Measurements from ENCODE around the gene PUM1. TPM values are rescaled to one million over a fixed set of nuclear protein-coding genes. Genes with fewer than 3 reads are reported as not detected.
"Not testable (repeated sequence)": the region's sequence is repeated elsewhere in the genome, so short reads cannot be mapped to it uniquely, and the experiment has no call there.

Gene PUM1
- total and polyA plus RNA-seq, 2 donors (not counting 1 experiment from before 2014, with no cell fraction given), result 59.3 to 70.5 TPM

DNA sequence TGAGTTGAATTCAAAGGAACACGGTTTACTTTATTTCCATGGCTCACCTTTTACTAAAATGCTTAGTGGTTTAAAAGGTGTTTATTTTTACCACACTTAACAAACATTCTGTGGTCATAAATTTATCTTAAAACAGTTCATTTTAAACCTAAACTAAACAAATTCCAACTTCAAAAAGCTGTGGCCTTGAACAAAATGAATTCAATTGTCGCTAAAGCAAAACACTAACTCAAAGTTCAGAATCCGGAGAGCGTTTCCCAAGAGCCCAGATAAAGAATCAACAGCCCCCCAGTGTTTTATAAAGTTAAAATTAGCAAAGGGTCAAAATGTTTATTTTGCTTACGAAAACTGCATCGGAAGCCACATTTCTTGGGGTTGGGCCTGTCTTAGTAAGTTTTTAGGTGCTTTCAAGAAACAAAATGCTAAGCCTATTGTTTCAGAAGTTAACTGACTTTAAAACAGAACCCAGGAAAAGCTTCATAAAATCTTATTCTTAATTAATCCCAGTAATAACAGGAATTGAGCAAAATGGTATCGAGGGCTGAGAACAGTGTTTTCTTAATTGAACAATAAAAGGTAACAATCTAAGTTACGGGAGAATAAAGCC lies 1.3 kb downstream of the PUM1 start:
- H2AFZ ChIP-seq (ENCODE audit: low read length), result no peak overlapping the region
- no peaks in the 10 kb centered on the region for H3K4me1 ChIP-seq (ENCODE audit: control insufficient read depth, extremely low read depth, insufficient read depth, low read length)
- H4K20me1 ChIP-seq (ENCODE audit: control insufficient read depth, extremely low read depth, insufficient read depth, low read length), result peaks cover 7% of the 10 kb centered on the region
- peaks cover 61% of the 10 kb centered on the region for H3K79me2 ChIP-seq (ENCODE audit: control insufficient read depth, insufficient read depth, low read length)
- H3K9me3 ChIP-seq (ENCODE audit: control insufficient read depth, insufficient read depth, low read depth, low read length), result no peaks in the 10 kb centered on the region
- peak overlapping the region; percentile 76 to 99 (median 91) for H3K4me3 ChIP-seq (replicated peaks in 1 of 4; ENCODE audit: control extremely low read depth in 1 of 4, insufficient read depth in 1 of 4, low read depth in 3 of 4, low read length in 4 of 4)
- TF ChIP-seq, protein P1, sequence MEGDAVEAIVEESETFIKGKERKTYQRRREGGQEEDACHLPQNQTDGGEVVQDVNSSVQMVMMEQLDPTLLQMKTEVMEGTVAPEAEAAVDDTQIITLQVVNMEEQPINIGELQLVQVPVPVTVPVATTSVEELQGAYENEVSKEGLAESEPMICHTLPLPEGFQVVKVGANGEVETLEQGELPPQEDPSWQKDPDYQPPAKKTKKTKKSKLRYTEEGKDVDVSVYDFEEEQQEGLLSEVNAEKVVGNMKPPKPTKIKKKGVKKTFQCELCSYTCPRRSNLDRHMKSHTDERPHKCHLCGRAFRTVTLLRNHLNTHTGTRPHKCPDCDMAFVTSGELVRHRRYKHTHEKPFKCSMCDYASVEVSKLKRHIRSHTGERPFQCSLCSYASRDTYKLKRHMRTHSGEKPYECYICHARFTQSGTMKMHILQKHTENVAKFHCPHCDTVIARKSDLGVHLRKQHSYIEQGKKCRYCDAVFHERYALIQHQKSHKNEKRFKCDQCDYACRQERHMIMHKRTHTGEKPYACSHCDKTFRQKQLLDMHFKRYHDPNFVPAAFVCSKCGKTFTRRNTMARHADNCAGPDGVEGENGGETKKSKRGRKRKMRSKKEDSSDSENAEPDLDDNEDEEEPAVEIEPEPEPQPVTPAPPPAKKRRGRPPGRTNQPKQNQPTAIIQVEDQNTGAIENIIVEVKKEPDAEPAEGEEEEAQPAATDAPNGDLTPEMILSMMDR (conservative IDR thresholded peaks at IDR 0.05 in 1 of 2, IDR thresholded peaks at IDR 0.05 in 1 of 2; ENCODE audit: low read depth in 1 of 2, low read length in 2 of 2), result no peak
- TF ChIP-seq EZH2 (IDR thresholded peaks at IDR 0.05; ENCODE audit: low read length, missing control alignments), result no peak
- H3K4me2 ChIP-seq (ENCODE audit: extremely low read depth, insufficient read depth, low read length), result peak overlapping the region; percentile 85
- peak overlapping the region; percentile 40 for H3K27ac ChIP-seq (ENCODE audit: insufficient read depth, low read length)
- H3K9ac ChIP-seq (ENCODE audit: insufficient read depth, low read length), result peak overlapping the region; percentile 92
- H3K27me3 ChIP-seq (ENCODE audit: control insufficient read depth, insufficient read depth, low read length), result no peaks in the 10 kb centered on the region
- H3K36me3 ChIP-seq (ENCODE audit: control insufficient read depth, insufficient read depth, low read length), result peaks cover 2% of the 10 kb centered on the region
- DNase-seq (ENCODE audit: low read depth in 2 of 2), result no peak

DNA sequence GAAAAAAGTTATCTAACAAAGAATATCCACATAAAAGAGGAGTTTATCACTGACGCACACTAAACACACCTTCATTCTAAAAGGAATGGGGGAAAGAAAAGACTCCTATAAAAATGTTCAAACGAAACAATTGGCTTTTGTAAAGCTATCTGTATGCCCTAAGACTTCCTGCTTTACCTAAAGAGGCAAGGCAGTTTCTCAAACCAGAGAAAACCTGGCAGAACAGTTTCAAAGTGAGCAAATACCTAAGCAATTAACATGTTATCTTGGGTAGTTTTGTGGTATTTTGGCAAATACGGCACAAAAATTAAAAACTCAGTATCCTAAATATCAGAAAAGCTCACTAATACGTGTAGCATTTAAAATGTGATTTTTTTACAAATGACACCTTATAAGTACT lies 1.9 kb downstream of the PUM1 start:
- DNase-seq (ENCODE audit: low read depth in 2 of 2), result peak in 1 of 2 donors; percentile 54
- Histone ChIP-seq H4K20me1 (ENCODE audit: control insufficient read depth, extremely low read depth, insufficient read depth, low read length) (peaks cover 7% of the 10 kb centered on the region), H3K9me3 (ENCODE audit: control insufficient read depth, insufficient read depth, low read depth, low read length) (no peaks in the 10 kb centered on the region), H3K27ac (ENCODE audit: insufficient read depth, low read length) (no peak overlapping the region), H3K9ac (ENCODE audit: insufficient read depth, low read length) (no peak overlapping the region), H3K36me3 (ENCODE audit: control insufficient read depth, insufficient read depth, low read length) (peaks cover 6% of the 10 kb centered on the region), H2AFZ (ENCODE audit: low read length) (no peak overlapping the region), H3K4me1 (ENCODE audit: control insufficient read depth, extremely low read depth, insufficient read depth, low read length) (no peaks in the 10 kb centered on the region), H3K4me3 (replicated peaks in 1 of 4; ENCODE audit: control extremely low read depth in 1 of 4, insufficient read depth in 1 of 4, low read depth in 3 of 4, low read length in 4 of 4) (peak overlapping the region; percentile 76 to 99 (median 91)), H3K79me2 (ENCODE audit: control insufficient read depth, insufficient read depth, low read length) (peaks cover 67% of the 10 kb centered on the region), H3K27me3 (ENCODE audit: control insufficient read depth, insufficient read depth, low read length) (no peaks in the 10 kb centered on the region), H3K4me2 (ENCODE audit: extremely low read depth, insufficient read depth, low read length) (peak overlapping the region; percentile 85)
- TF ChIP-seq, protein P1 (conservative IDR thresholded peaks at IDR 0.05 in 1 of 2, IDR thresholded peaks at IDR 0.05 in 1 of 2; ENCODE audit: low read depth in 1 of 2, low read length in 2 of 2), result no peak
- TF ChIP-seq EZH2 (IDR thresholded peaks at IDR 0.05; ENCODE audit: low read length, missing control alignments), result no peak

DNA sequence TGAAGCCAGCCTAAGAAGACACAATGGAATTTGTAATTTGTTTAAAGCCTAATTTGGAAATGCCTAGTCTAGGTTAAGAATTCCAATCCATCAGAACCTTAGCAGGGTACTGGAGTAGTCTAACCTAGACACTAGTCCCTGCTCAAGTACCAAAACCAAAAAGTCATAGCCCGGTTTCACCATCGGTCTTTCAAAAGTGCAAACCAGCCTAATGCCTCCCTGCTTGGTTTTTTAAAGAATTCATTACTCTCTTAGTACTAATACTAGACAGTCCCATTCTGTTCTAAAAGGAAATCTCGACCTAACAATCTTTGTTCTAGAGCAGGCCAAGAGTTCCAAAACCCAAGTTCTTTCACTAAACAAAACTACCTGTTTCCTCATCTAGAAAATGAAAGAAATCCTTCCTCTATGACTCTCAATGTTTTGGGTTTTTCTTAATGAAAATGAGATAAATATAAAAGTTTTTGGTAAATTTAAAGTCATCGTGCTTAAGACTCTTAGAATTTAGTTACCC lies 2.6 kb downstream of the PUM1 start:
- Histone ChIP-seq H3K79me2 (ENCODE audit: control insufficient read depth, insufficient read depth, low read length) (peaks cover 73% of the 10 kb centered on the region), H3K36me3 (ENCODE audit: control insufficient read depth, insufficient read depth, low read length) (peaks cover 6% of the 10 kb centered on the region), H3K9me3 (ENCODE audit: control insufficient read depth, insufficient read depth, low read depth, low read length) (no peaks in the 10 kb centered on the region), H3K27ac (ENCODE audit: insufficient read depth, low read length) (no peak overlapping the region), H3K4me3 (replicated peaks in 1 of 4; ENCODE audit: control extremely low read depth in 1 of 4, insufficient read depth in 1 of 4, low read depth in 3 of 4, low read length in 4 of 4) (peak overlapping the region; percentile 27 to 99 (median 84)), H4K20me1 (ENCODE audit: control insufficient read depth, extremely low read depth, insufficient read depth, low read length) (peaks cover 7% of the 10 kb centered on the region), H3K4me2 (ENCODE audit: extremely low read depth, insufficient read depth, low read length) (peak overlapping the region; percentile 85), H3K4me1 (ENCODE audit: control insufficient read depth, extremely low read depth, insufficient read depth, low read length) (no peaks in the 10 kb centered on the region), H3K9ac (ENCODE audit: insufficient read depth, low read length) (no peak overlapping the region), H3K27me3 (ENCODE audit: control insufficient read depth, insufficient read depth, low read length) (no peaks in the 10 kb centered on the region), H2AFZ (ENCODE audit: low read length) (no peak overlapping the region)
- TF ChIP-seq, protein P1 (conservative IDR thresholded peaks at IDR 0.05 in 1 of 2, IDR thresholded peaks at IDR 0.05 in 1 of 2; ENCODE audit: low read depth in 1 of 2, low read length in 2 of 2), result no peak
- TF ChIP-seq EZH2 (IDR thresholded peaks at IDR 0.05; ENCODE audit: low read length, missing control alignments), result no peak
- DNase-seq (ENCODE audit: low read depth in 2 of 2), result no peak

DNA sequence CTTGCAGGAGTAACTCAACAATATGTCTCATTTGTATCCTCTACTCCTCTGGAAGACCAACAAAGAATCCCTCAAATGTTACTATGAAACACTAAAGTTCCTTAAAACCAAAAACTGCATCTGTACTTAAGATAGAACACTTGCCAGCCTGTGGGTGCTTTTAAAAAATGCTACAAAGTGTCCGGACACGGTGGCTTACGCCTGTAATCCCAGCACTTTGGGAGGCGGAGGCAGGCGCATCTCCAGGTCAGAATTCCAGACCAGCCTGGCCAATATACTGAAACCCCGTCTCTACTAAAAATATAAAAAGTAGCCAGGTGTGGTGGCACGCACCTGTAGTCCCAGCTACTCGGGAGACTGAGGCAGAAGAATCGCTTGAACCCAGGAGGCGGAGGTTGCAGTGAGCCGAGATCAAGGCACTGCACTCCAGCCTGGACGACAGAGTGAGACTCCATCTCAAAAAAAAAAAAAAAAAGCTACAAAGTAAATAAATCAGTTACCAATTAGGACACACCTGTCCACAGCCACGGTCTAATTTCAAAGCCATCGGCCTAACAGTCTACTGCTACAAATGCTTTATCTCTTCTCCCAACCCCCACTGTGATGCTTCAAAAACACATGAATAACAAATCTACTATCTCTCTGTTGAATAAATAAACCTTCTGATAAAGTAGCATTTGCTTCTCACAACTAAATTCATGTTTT lies 3.2 kb downstream of the PUM1 start:
- H3K27me3 ChIP-seq (ENCODE audit: control insufficient read depth, insufficient read depth, low read length); H3K4me1 ChIP-seq (ENCODE audit: control insufficient read depth, extremely low read depth, insufficient read depth, low read length); H2AFZ ChIP-seq (ENCODE audit: low read length); DNase-seq (ENCODE audit: low read depth in 2 of 2); H3K9ac ChIP-seq (ENCODE audit: insufficient read depth, low read length); H4K20me1 ChIP-seq (ENCODE audit: control insufficient read depth, extremely low read depth, insufficient read depth, low read length); H3K27ac ChIP-seq (ENCODE audit: insufficient read depth, low read length); H3K9me3 ChIP-seq (ENCODE audit: control insufficient read depth, insufficient read depth, low read depth, low read length); H3K36me3 ChIP-seq (ENCODE audit: control insufficient read depth, insufficient read depth, low read length): not testable (repeated sequence)
- H3K4me2 ChIP-seq (ENCODE audit: extremely low read depth, insufficient read depth, low read length), result peak overlapping the region; percentile 85
- peak overlapping the region in 3 of 4 experiments; percentile 76 to 99 (median 91) for H3K4me3 ChIP-seq (replicated peaks in 1 of 4; ENCODE audit: control extremely low read depth in 1 of 4, insufficient read depth in 1 of 4, low read depth in 3 of 4, low read length in 4 of 4)
- H3K79me2 ChIP-seq (ENCODE audit: control insufficient read depth, insufficient read depth, low read length), result peaks cover 79% of the 10 kb centered on the region
